ENCODE data around the gene TRAPPC14. TPM values are rescaled to one million over a fixed set of nuclear protein-coding genes. Genes with fewer than 3 reads are reported as not detected.

Gene TRAPPC14
- total RNA-seq, 2 experiments from 2014 or later: 17.0 to 20.0 TPM

DNA sequence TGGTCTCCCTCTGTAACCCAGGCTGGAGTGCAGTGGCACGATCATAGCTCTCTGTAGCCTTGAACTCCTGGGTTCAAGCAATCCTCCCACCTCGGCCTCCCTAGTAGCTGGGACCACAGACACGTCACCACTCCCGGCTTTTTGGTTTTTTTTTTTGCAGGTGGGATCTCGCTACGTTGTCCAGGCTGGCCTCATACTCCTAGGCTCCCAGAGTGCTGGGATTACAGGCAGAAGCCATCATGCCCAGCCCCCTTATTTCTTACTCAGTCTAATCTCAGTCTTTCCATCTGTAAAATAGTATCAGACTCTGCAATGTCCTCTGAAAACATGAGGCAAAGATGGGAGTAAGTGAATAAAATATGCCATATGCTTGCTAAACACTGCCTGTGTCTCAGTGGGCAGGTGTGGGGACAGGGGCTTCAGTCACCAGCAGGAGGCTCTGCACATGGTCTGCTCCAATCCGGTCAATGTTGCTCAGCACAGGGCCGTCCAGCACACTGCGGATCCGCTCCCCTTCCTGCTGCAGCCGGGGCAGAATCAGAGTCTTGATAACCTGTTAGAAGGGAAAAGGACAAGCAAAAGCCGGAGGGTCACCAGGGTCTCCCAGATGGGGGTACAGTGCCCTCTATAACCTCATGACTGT is 48.9 kb downstream of the TRAPPC14 start:
- Mint-ChIP-seq H3K27ac (no peak overlapping the region), H3K36me3 (peaks cover 16% of the 10 kb centered on the region), H3K4me3 (no peak overlapping the region), H3K4me1 (no peaks in the 10 kb centered on the region), H3K27me3 (no peaks in the 10 kb centered on the region), H3K9me3 (no peaks in the 10 kb centered on the region)
- no peak for DNase-seq

DNA sequence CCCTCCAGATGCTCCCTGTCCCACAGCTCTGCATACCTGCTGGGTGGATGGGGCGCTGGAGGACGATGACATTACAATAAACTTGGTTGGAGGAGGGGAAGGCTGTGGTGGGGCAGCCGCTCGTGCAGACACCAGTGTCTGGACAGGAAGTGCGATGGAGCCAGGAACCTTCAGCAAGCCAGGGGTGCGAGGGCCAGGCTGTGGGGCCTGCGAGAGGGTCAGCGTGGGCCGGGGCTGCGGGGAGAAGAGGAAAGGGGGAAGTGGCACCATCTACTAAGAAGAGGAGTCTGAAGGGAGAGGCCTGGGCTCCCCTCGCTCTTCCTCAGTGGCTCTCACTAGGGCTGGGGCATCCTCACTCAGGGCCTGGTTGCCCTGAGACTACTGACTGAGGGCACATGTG is 50.6 kb downstream of the TRAPPC14 start:
- H3K36me3 Mint-ChIP-seq: peaks cover 18% of the 10 kb centered on the region

DNA sequence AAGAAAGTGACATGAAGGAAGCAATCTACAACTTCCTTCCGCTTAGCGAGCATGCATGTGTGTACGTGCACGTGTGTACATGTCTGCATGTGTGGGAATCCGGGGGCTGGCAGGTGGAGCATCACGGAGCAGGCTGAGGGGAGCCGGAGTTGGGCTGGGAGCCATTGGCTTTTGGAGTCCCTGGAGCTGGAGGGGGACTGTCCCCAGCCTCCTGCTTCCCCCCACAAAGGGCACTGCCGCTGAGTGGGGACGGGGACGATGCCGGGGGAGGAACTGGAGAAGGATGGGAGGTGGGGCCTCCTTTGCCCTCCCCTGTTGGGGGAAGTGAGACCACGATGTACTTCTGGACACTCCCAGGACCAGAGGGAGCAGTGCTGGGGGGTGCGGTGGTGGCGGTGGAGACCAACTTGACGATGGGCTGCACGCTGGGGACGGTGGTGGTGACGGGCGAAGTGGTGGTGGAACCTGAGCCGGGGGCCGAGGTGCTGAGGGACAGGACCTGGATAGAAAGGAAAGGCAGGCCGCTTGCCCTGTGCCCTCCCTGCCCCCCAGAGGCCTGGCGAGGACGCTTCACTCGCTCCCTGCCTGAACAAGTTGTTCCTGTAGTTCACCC is 51.3 kb downstream of the TRAPPC14 start:
- H3K4me3 Mint-ChIP-seq: no peak overlapping the region
- H3K27ac Mint-ChIP-seq: peak overlapping the region; percentile 16
- peaks cover 16% of the 10 kb centered on the region for H3K36me3 Mint-ChIP-seq
- no peaks in the 10 kb centered on the region for H3K27me3 Mint-ChIP-seq
- peaks cover 6% of the 10 kb centered on the region for H3K4me1 Mint-ChIP-seq
- DNase-seq: no peak
- no peaks in the 10 kb centered on the region for H3K9me3 Mint-ChIP-seq

More for the DNA sequence above, 50.6 kb downstream of the TRAPPC14 start:
- DNase-seq: no peak
- H3K27ac Mint-ChIP-seq: no peak overlapping the region
- H3K9me3 Mint-ChIP-seq: no peaks in the 10 kb centered on the region
- H3K4me3 Mint-ChIP-seq: no peak overlapping the region
- peaks cover under 1% of the 10 kb centered on the region for H3K4me1 Mint-ChIP-seq
- H3K27me3 Mint-ChIP-seq: no peaks in the 10 kb centered on the region

DNA sequence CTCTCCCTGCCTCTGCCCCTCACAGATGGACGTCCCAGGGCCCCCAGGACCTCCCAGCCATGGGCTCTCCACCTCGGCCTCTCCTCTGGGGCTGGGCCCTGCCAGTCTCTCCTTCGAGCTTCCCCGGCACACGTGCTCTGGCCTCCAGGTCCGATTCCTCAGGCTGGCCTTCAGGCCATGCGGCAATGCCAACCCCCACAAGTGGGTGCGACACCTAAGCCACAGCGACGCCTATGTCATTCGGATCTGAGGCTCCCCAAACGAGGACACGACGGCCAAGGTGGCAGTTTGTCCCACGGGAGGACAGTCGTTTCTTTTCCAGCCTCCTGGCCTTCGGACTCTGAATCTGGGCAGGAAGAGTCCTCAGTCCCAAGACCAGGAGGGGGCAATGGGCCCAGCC is 51.9 kb downstream of the TRAPPC14 start:
- Mint-ChIP-seq H3K4me1 (peaks cover 6% of the 10 kb centered on the region), H3K27ac (no peak overlapping the region), H3K9me3 (no peaks in the 10 kb centered on the region), H3K4me3 (no peak overlapping the region), H3K36me3 (peaks cover 16% of the 10 kb centered on the region), H3K27me3 (no peaks in the 10 kb centered on the region)
- DNase-seq: no peak

DNA sequence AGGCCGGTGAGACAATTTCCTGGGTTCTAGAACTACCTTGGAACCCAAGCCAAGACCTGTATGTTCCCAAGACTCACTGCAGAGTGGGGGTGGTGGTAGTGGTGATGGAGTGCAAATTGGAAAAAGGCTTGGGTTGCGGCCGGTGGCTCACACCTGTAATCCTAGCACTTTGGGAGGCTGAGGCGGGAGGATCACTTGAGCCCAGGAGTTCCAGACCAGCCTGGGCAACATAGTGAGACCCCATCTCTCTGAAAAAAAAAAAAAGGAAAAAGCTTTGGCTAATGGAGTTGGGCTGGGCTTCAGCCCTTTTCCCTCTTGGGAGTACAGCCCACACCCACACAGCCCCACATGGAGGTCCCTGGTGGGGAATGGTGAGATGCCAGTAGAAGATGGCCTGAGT is 53.0 kb downstream of the TRAPPC14 start:
- Mint-ChIP-seq H3K27ac (no peak overlapping the region), H3K27me3 (peaks cover 3% of the 10 kb centered on the region), H3K4me3 (no peak overlapping the region), H3K9me3 (no peaks in the 10 kb centered on the region), H3K4me1 (peaks cover 6% of the 10 kb centered on the region), H3K36me3 (peaks cover 20% of the 10 kb centered on the region)
- no peak for DNase-seq

Other genes starting within 250 kb of the TRAPPC14 start
- 10 to 100 TPM; 21.0 to 21.8 TPM for gene TRIM4, start 239.2 kb downstream of the TRAPPC14 start, total RNA-seq
- gene GJC3, start 229.1 kb downstream of the TRAPPC14 start, total RNA-seq: 1 to 10 TPM in 1 of 2 experiments, under 1 TPM in 1; 0.52 to 1.2 TPM
- not detected for gene AZGP1, start 182.7 kb downstream of the TRAPPC14 start, total RNA-seq
- gene ZKSCAN1, start 143.1 kb downstream of the TRAPPC14 start, total RNA-seq: 10 to 100 TPM; 38.6 to 41.5 TPM
- gene ZSCAN21, start 108.9 kb downstream of the TRAPPC14 start, total RNA-seq: 1 to 10 TPM; 9.0 to 9.4 TPM
- gene ZNF3, start 77.0 kb downstream of the TRAPPC14 start, total RNA-seq: 10 to 100 TPM; 21.1 to 22.3 TPM
- gene COPS6, start 69.8 kb downstream of the TRAPPC14 start, total RNA-seq: 10 to 100 TPM; 96.3 to 97.2 TPM
- gene MCM7, start 57.3 kb downstream of the TRAPPC14 start, total RNA-seq: 100 to 1,000 TPM; 476 to 482 TPM
- gene AP4M1, start 57.1 kb downstream of the TRAPPC14 start, total RNA-seq: 10 to 100 TPM; 13.0 to 13.1 TPM
- 10 to 100 TPM; 59.7 to 61.1 TPM for gene TAF6, start 39.4 kb downstream of the TRAPPC14 start, total RNA-seq
- 10 to 100 TPM; 10.1 to 10.2 TPM for gene CNPY4, start 39.1 kb downstream of the TRAPPC14 start, total RNA-seq
- gene MBLAC1, start 31.8 kb downstream of the TRAPPC14 start, total RNA-seq: 1 to 10 TPM; 3.2 to 3.3 TPM
- gene LAMTOR4, start 9.8 kb downstream of the TRAPPC14 start, total RNA-seq: 100 to 1,000 TPM; 101 to 104 TPM
- gene GAL3ST4, start 9.9 kb upstream of the TRAPPC14 start, total RNA-seq: 1 to 10 TPM; 2.9 to 3.6 TPM
- 1 to 10 TPM; 3.6 to 3.9 TPM for gene GPC2, start 18.7 kb upstream of the TRAPPC14 start, total RNA-seq
- gene STAG3, start 19.2 kb upstream of the TRAPPC14 start, total RNA-seq: 10 to 100 TPM; 21.1 to 21.4 TPM
- gene PVRIG, start 61.2 kb upstream of the TRAPPC14 start, total RNA-seq: 10 to 100 TPM; 33.4 to 34.5 TPM
- not detected for gene SPDYE3, start 149.0 kb upstream of the TRAPPC14 start, total RNA-seq
- gene PILRB, start 199.4 kb upstream of the TRAPPC14 start, total RNA-seq: 10 to 100 TPM; 24.5 to 28.3 TPM
- gene PILRA, start 214.8 kb upstream of the TRAPPC14 start, total RNA-seq: under 1 TPM; 0.68 TPM

Measured in activated naive CD8-positive, alpha-beta T cell treated with anti-CD3 and anti-CD28 coated beads for 36 hours (primary cell).